DOHH2 (cell line): Measurements from ENCODE around the gene MAPK4.

Source experiments
- CTCF ChIP-seq: fragments of 200-600 bp; sonication (generic); IDR thresholded peaks from one replicate; pipeline ENCODE4 v1.5.1; 2014; ENCODE audit warnings: antibody characterized with exemption, mild to moderate bottlenecking, low read depth, low read length; ENCODE audit not compliant: poor library complexity, severe bottlenecking
- EZH2phosphoT487 ChIP-seq: fragments of 200-600 bp; sonication (generic); IDR thresholded peaks from 2 replicates; pipeline ENCODE4 v1.6.1; 2017; ENCODE audit warnings: borderline replicate concordance, mild to moderate bottlenecking, antibody characterized with exemption, low read length, moderate library complexity, mixed read lengths

GRCh38 chr18:50706199-50706598 lies 146.3 kb downstream of the MAPK4 start:
- TF ChIP-seq CTCF (no peak), EZH2phosphoT487 (no peak)
